ENCODE measurements around the gene TLR1.
A peak's percentile ranks its signal among the peaks of the same experiment; 100 is the strongest.
"Not testable (repeated sequence)": the region's sequence is repeated elsewhere in the genome, so short reads cannot be mapped to it uniquely, and the experiment has no call there.

TLR1 gene

DNA sequence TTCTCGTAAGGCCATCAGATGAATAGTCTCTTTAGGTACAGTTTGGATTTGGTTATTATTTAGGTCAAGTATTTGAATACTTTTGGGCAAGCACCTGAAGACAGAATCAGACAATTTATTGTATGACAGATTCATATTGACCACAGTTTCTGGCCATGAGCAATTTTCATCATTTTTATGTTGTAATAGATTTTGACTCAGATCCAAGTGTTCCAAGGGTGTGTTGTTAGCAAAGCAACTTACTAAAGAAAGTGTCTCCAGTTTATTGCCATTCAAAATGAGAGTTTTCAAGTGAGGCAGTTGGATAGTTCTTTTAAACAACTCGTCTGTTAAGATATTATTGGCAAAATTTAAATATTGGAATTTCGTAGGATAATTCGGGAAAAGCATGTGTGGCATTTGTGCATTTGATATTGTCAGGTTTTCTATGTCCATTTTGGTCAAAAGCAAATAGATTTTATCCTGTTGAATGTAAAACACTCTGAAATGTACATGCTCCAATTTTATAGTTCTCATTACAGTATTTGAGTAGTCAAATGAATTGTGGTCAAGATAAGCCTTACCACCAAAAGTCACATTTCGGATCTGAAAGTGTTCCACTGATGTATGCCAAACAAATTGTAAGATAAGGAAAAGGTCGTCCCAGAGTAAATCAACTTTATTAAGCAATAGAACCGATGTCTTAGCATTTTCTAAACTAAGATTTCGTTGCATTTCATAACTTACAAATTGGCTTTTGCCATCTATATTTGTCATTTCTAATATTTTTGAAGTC is 30.2 kb downstream of the TLR1 start:
- Histone ChIP-seq H3K27ac (ENCODE audit: low read depth, low read length, poor library complexity, severe bottlenecking) (no peak overlapping the region), H3K4me1 (ENCODE audit: insufficient read depth, low read length, severe bottlenecking) (peaks cover 9% of the 10 kb centered on the region), H3F3A (ENCODE audit: insufficient read depth, low read length) (no peaks in the 10 kb centered on the region), H3K4me3 (ENCODE audit: low read depth, low read length, poor library complexity, severe bottlenecking) (no peak overlapping the region), H3K9me2 (ENCODE audit: low read depth, low read length) (no peaks in the 10 kb centered on the region), H3K79me2 (ENCODE audit: insufficient read depth, low read length) (peaks cover 50% of the 10 kb centered on the region), H3K9me3 (ENCODE audit: low read length) (peaks cover 43% of the 10 kb centered on the region), H3K4me2 (ENCODE audit: low read length) (no peak overlapping the region), H3K9ac (ENCODE audit: low read length) (no peak overlapping the region), H2AFZ (ENCODE audit: low read length) (no peak overlapping the region), H3K27me3 (ENCODE audit: insufficient read depth, low read length) (no peaks in the 10 kb centered on the region), H4K20me1 (ENCODE audit: insufficient read depth, low read length) (no peaks in the 10 kb centered on the region), H3K36me3 (ENCODE audit: insufficient read depth, low read length) (peaks cover 89% of the 10 kb centered on the region)
- TF ChIP-seq, protein P1, sequence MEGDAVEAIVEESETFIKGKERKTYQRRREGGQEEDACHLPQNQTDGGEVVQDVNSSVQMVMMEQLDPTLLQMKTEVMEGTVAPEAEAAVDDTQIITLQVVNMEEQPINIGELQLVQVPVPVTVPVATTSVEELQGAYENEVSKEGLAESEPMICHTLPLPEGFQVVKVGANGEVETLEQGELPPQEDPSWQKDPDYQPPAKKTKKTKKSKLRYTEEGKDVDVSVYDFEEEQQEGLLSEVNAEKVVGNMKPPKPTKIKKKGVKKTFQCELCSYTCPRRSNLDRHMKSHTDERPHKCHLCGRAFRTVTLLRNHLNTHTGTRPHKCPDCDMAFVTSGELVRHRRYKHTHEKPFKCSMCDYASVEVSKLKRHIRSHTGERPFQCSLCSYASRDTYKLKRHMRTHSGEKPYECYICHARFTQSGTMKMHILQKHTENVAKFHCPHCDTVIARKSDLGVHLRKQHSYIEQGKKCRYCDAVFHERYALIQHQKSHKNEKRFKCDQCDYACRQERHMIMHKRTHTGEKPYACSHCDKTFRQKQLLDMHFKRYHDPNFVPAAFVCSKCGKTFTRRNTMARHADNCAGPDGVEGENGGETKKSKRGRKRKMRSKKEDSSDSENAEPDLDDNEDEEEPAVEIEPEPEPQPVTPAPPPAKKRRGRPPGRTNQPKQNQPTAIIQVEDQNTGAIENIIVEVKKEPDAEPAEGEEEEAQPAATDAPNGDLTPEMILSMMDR (IDR thresholded peaks at IDR 0.05; ENCODE audit: low read length): no peak

DNA sequence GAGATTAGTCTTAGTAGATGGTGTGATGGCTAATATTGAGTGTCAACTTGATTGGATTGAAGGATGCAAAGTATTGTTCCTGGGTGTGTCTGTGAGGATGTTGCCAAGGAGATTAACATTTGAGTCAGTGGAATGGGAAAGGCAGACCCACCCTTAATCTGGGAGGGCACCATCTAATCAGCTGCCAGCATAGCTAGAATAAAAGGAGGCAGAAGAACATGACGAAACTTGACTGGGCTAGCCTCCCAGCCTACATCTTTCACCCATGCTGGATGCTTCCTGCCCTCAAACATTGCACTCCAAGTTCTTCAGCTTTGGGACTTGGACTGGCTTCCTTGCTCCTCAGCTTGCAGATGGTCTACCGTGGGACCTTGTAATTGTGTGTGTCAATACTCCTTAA is 34.3 kb downstream of the TLR1 start:
- not testable (repeated sequence) for H3K4me2 ChIP-seq (ENCODE audit: low read length); H3K9me2 ChIP-seq (ENCODE audit: low read depth, low read length); H3F3A ChIP-seq (ENCODE audit: insufficient read depth, low read length); H2AFZ ChIP-seq (ENCODE audit: low read length); H3K4me3 ChIP-seq (ENCODE audit: low read depth, low read length, poor library complexity, severe bottlenecking); H3K27me3 ChIP-seq (ENCODE audit: insufficient read depth, low read length); H4K20me1 ChIP-seq (ENCODE audit: insufficient read depth, low read length); H3K9ac ChIP-seq (ENCODE audit: low read length)
- Histone ChIP-seq H3K27ac (ENCODE audit: low read depth, low read length, poor library complexity, severe bottlenecking) (peak overlapping the region; percentile 64), H3K4me1 (ENCODE audit: insufficient read depth, low read length, severe bottlenecking) (peaks cover 17% of the 10 kb centered on the region), H3K36me3 (ENCODE audit: insufficient read depth, low read length) (peaks cover 79% of the 10 kb centered on the region), H3K9me3 (ENCODE audit: low read length) (peaks cover 31% of the 10 kb centered on the region), H3K79me2 (ENCODE audit: insufficient read depth, low read length) (peaks cover 18% of the 10 kb centered on the region; the same call in 1 of the 2 replicates)

DNA sequence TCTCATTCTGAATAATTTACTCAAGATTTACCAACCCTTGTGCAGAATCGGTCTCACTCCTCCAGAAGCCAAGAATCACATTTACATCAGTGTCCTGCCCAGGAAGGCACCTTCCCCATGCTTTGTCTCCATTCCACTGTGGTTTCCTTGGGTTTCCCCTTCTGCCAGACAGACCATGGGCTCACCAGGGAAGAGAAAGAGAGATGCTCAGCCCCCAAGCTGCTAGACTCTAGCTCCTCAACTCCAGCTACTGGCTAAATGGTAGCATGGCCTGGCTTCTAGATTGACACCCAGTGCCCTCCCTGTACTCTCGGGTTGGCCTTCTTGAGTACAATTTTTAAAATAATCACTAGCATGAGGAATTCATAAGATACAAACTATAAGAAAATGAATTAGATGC is 34.7 kb downstream of the TLR1 start:
- Histone ChIP-seq H3K9me3 (ENCODE audit: low read length) (peaks cover 27% of the 10 kb centered on the region), H3K79me2 (ENCODE audit: insufficient read depth, low read length) (peaks cover 16% of the 10 kb centered on the region; the same call in 1 of the 2 replicates), H3K27me3 (ENCODE audit: insufficient read depth, low read length) (no peaks in the 10 kb centered on the region), H3K4me3 (ENCODE audit: low read depth, low read length, poor library complexity, severe bottlenecking) (no peak overlapping the region), H3K4me1 (ENCODE audit: insufficient read depth, low read length, severe bottlenecking) (peaks cover 17% of the 10 kb centered on the region), H2AFZ (ENCODE audit: low read length) (no peak overlapping the region), H3K4me2 (ENCODE audit: low read length) (no peak overlapping the region; the same call in 1 of the 2 replicates), H3K9me2 (ENCODE audit: low read depth, low read length) (no peaks in the 10 kb centered on the region), H3K36me3 (ENCODE audit: insufficient read depth, low read length) (peaks cover 79% of the 10 kb centered on the region), H3F3A (ENCODE audit: insufficient read depth, low read length) (no peaks in the 10 kb centered on the region), H3K9ac (ENCODE audit: low read length) (no peak overlapping the region), H4K20me1 (ENCODE audit: insufficient read depth, low read length) (no peaks in the 10 kb centered on the region), H3K27ac (ENCODE audit: low read depth, low read length, poor library complexity, severe bottlenecking) (peak overlapping the region; percentile 64)
- TF ChIP-seq, protein P1 (IDR thresholded peaks at IDR 0.05; ENCODE audit: low read length): no peak
- no peak for TF ChIP-seq EZH2 (IDR thresholded peaks at IDR 0.05; ENCODE audit: borderline replicate concordance, low read length)

DNA sequence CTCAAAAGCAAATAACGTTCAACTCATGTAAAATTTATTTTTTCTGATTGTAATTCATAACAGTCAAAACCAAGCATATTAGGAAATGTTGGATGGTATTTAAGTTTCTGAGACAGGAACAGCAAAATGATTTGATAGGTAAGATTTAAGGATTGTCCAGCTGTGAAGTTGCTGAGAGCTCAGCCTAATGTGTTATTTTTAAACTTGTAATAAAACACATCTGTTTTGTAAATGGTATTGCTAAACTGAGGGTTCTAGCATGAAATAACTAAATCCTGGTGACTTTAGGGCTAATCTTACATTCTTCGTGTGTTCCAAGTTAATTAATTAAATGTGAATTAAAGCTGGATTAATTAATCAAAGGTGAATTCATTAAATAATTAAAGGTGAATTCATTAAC is 35.1 kb downstream of the TLR1 start:
- Histone ChIP-seq H3K79me2 (ENCODE audit: insufficient read depth, low read length) (peaks cover 11% of the 10 kb centered on the region; the same call in 1 of the 2 replicates), H3K27me3 (ENCODE audit: insufficient read depth, low read length) (no peaks in the 10 kb centered on the region), H2AFZ (ENCODE audit: low read length) (no peak overlapping the region), H4K20me1 (ENCODE audit: insufficient read depth, low read length) (no peaks in the 10 kb centered on the region), H3K4me1 (ENCODE audit: insufficient read depth, low read length, severe bottlenecking) (peaks cover 17% of the 10 kb centered on the region), H3K9me2 (ENCODE audit: low read depth, low read length) (no peaks in the 10 kb centered on the region), H3K9me3 (ENCODE audit: low read length) (peaks cover 23% of the 10 kb centered on the region), H3K36me3 (ENCODE audit: insufficient read depth, low read length) (peaks cover 75% of the 10 kb centered on the region), H3K27ac (ENCODE audit: low read depth, low read length, poor library complexity, severe bottlenecking) (peak overlapping the region; percentile 64), H3K4me3 (ENCODE audit: low read depth, low read length, poor library complexity, severe bottlenecking) (no peak overlapping the region), H3F3A (ENCODE audit: insufficient read depth, low read length) (no peaks in the 10 kb centered on the region), H3K4me2 (ENCODE audit: low read length) (no peak overlapping the region; the same call in 1 of the 2 replicates), H3K9ac (ENCODE audit: low read length) (no peak overlapping the region)
- TF ChIP-seq, protein P1 (IDR thresholded peaks at IDR 0.05; ENCODE audit: low read length): no peak
- no peak for TF ChIP-seq EZH2 (IDR thresholded peaks at IDR 0.05; ENCODE audit: borderline replicate concordance, low read length)

Measured in OCI-LY1 (cell line).